RWPE2 (cell line): Measurements from ENCODE around the gene EP400.
"Not testable (repeated sequence)": the region's sequence is repeated elsewhere in the genome, so short reads cannot be mapped to it uniquely, and the experiment has no call there.

ENCODE experiments used
- ATAC-seq: fragments of 200-7000 bp; cut with Tn5 transposase; 3 replicates; pipeline ENCODE4 v1.9.1; 2021; ENCODE audit warnings: low read depth
- DNase-seq: peaks from one replicate; pipeline ENCODE4 v3.0.0-alpha.2; 2020; ENCODE audit warnings: low spot score
- H3K27ac ChIP-seq: fragments of 450-650 bp; 2 replicates; pipeline ENCODE4 v1.5.1; 2017; ENCODE audit warnings: mild to moderate bottlenecking; ENCODE audit not compliant: poor library complexity, severe bottlenecking
- H3K27me3 ChIP-seq: fragments of 250-450 bp; sonication (Bioruptor Pico); 2 replicates; pipeline ENCODE4 v1.5.1; 2021; ENCODE audit warnings: mild to moderate bottlenecking, moderate library complexity; ENCODE audit not compliant: insufficient read depth, poor library complexity, severe bottlenecking
- H3K36me3 ChIP-seq: fragments of 250-450 bp; sonication (Bioruptor Pico); 2 replicates; pipeline ENCODE4 v1.5.1; 2020; ENCODE audit warnings: low read depth, mild to moderate bottlenecking, moderate library complexity
- H3K4me1 ChIP-seq: fragments of 250-450 bp; sonication (Bioruptor Pico); 2 replicates; pipeline ENCODE4 v1.5.1; 2021; ENCODE audit warnings: mild to moderate bottlenecking, moderate library complexity; ENCODE audit not compliant: insufficient read depth, poor library complexity, severe bottlenecking
- H3K4me3 ChIP-seq: fragments of 250-450 bp; sonication (Bioruptor Pico); 2 replicates; pipeline ENCODE4 v1.5.1; 2021; ENCODE audit warnings: mild to moderate bottlenecking, moderate library complexity; ENCODE audit not compliant: severe bottlenecking
- H3K9me3 ChIP-seq: fragments of 250-450 bp; sonication (Bioruptor Pico); 2 replicates; pipeline ENCODE4 v1.5.1; 2021; ENCODE audit warnings: mild to moderate bottlenecking, moderate library complexity; ENCODE audit not compliant: severe bottlenecking
- CTCF ChIP-seq: fragments of 450-650 bp; IDR thresholded peaks from one replicate; pipeline ENCODE4 v1.5.1; 2017; ENCODE audit warnings: mild to moderate bottlenecking, moderate library complexity; ENCODE audit not compliant: poor library complexity, severe bottlenecking

Gene EP400

GRCh38 chr12:132049876-132050275 lies 100.1 kb downstream of the EP400 start:
- no peak for ATAC-seq
- peaks cover 67% of the 10 kb centered on the region for H3K36me3 ChIP-seq
- H3K4me1 ChIP-seq: no peaks in the 10 kb centered on the region
- no peak for TF ChIP-seq CTCF
- no peak for DNase-seq
- no peak overlapping the region for H3K4me3 ChIP-seq
- H3K27me3 ChIP-seq: no peaks in the 10 kb centered on the region
- no peak overlapping the region for H3K27ac ChIP-seq
- H3K9me3 ChIP-seq: no peaks in the 10 kb centered on the region

DNA sequence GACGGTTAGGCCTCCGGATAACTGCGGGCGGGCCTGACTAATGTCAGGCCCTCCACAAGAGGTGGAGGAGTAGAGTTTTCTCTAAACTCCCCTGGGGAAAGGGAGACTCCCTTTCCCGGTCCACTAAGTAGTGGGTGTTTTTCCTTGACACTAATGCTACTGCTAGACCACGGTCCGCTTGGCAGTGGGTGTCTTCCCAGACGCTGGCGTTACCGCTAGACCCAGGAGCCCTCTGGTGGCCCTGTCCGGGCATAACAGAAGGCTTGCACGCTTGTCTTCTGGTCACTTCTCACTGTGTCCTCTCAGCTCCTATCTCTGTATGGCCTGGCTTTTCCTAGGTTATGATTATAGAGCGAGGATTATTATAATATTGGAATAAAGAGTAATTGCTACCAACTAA lies 102.0 kb downstream of the EP400 start:
- not testable (repeated sequence) for H3K9me3 ChIP-seq, H3K27me3 ChIP-seq, H3K27ac ChIP-seq, H3K4me3 ChIP-seq, DNase-seq, ATAC-seq, H3K4me1 ChIP-seq
- peak; percentile 35 for TF ChIP-seq CTCF
- H3K36me3 ChIP-seq: peaks cover 65% of the 10 kb centered on the region

GRCh38 chr12:132052196-132052932 lies 102.6 kb downstream of the EP400 start:
- H3K36me3 ChIP-seq: peaks cover 66% of the 10 kb centered on the region
- no peak overlapping the region for H3K27ac ChIP-seq
- TF ChIP-seq CTCF: no peak
- no peaks in the 10 kb centered on the region for H3K4me1 ChIP-seq
- DNase-seq (no peak), ATAC-seq (no peak)
- H3K9me3 ChIP-seq: no peaks in the 10 kb centered on the region
- H3K4me3 ChIP-seq: no peak overlapping the region
- no peaks in the 10 kb centered on the region for H3K27me3 ChIP-seq

DNA sequence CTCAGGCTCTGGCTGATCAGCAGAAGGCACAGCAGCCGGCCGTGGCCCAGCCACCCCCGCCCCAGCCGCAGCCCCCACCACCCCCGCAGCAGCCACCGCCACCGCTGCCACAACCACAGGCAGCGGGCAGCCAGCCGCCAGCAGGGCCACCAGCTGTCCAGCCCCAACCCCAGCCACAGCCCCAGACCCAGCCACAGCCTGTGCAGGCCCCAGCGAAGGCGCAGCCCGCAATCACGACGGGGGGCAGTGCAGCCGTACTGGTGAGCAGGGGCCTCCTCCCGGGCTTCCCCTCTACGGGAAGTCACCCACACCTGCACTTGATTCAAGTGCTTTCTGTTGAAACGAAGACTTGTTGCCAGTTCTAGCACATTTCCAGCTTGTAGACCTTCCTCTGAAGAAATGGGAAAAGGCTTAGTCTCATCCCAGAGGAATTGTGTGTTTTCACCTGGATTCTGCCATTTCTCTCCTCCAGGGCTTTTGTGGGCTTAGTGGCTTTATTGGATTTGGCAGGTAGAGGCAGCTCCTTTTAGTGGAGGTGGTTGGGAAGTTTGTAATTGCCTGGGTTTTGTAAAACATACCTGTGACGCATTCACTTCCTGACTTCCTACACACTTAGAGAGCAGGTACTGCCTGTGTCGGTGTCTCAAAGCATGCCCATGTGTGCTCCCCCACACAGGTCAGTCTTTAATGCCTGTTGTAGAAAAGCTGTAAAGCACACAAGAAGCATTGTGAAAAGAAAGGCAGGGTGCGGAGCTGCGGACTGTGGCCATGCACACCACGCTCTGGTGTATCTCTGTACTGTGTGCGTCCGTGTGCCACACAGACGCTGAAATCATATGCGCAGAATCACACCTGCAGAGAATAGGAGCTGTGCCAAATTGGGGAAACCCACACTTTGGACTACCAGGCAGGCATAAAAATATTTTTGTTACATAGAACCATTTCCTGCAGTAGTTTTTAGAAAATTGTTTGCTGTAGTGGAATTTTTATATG lies 103.9 kb downstream of the EP400 start:
- peaks cover 67% of the 10 kb centered on the region for H3K36me3 ChIP-seq
- no peak for ATAC-seq
- H3K4me3 ChIP-seq: no peak overlapping the region
- H3K4me1 ChIP-seq: no peaks in the 10 kb centered on the region
- H3K27ac ChIP-seq: no peak overlapping the region
- no peaks in the 10 kb centered on the region for H3K9me3 ChIP-seq
- no peak for DNase-seq
- no peaks in the 10 kb centered on the region for H3K27me3 ChIP-seq
- TF ChIP-seq CTCF: no peak
